OCI-LY7 (cell line): Measurements from ENCODE around the gene BMP4. TPM values are rescaled to one million over a fixed set of nuclear protein-coding genes. Genes with fewer than 3 reads are reported as not detected.

Experiments used
- BruUV-seq: library from RNA; stranded (reverse); fragments of 400-500 nt; replicated peaks from 2 replicates; lab custom pipeline; 2021; lab: Mats Ljungman, UMichigan
- CTCF ChIA-PET: fragments of 300-600 bp; sonication (Branson Sonifier 250); formaldehyde crosslinking; loops from one replicate; lab custom pipeline; 2022; ENCODE audit warnings: antibody characterized with exemption; ENCODE audit not compliant: unreplicated experiment; lab: Charles Lee
- POLR2A ChIA-PET: fragments of 300-600 bp; sonication (Branson Sonifier 250); formaldehyde crosslinking; loops from one replicate; lab custom pipeline; 2022; ENCODE audit warnings: antibody characterized with exemption; lab: Charles Lee
- DNase-seq: peaks from one replicate; pipeline ENCODE4 v3.0.0-alpha.2; 2015; ENCODE audit warnings: low spot score
- H2AFZ ChIP-seq: fragments of 200-600 bp; sonication (generic), shearing (Covaris generic); 2 replicates; pipeline ENCODE4 v1.6.1; 2014; ENCODE audit warnings: mild to moderate bottlenecking, antibody characterized with exemption, low read length, moderate library complexity
- H3K27ac ChIP-seq: fragments of 200-600 bp; sonication (generic); 2 replicates; pipeline ENCODE4 v1.5.1; 2014; ENCODE audit warnings: mixed run types, low read depth, mild to moderate bottlenecking, moderate library complexity, low read length, inconsistent platforms; ENCODE audit not compliant: poor library complexity, severe bottlenecking
- H3K36me3 ChIP-seq: fragments of 200-600 bp; sonication (generic); 2 replicates; pipeline ENCODE4 v1.6.1; 2014; ENCODE audit warnings: mild to moderate bottlenecking, antibody characterized with exemption, low read length, moderate library complexity, mixed read lengths; ENCODE audit not compliant: insufficient read depth
- H3K4me1 ChIP-seq: fragments of 200-600 bp; sonication (generic); 2 replicates; pipeline ENCODE4 v1.5.1; 2014; ENCODE audit warnings: mild to moderate bottlenecking, low read length; ENCODE audit not compliant: insufficient read depth, poor library complexity, severe bottlenecking
- H3K4me2 ChIP-seq: fragments of 200-600 bp; sonication (generic); 2 replicates; pipeline ENCODE4 v1.6.1; 2014; ENCODE audit warnings: mild to moderate bottlenecking, low read length
- H3K4me3 ChIP-seq: fragments of 200-600 bp; sonication (generic); 2 replicates; pipeline ENCODE4 v1.5.1; 2014; ENCODE audit warnings: mild to moderate bottlenecking, low read depth, low read length; ENCODE audit not compliant: poor library complexity, severe bottlenecking
- H3K79me2 ChIP-seq: fragments of 200-600 bp; sonication (generic); 2 replicates; pipeline ENCODE4 v1.6.1; 2016; ENCODE audit warnings: low read depth, mild to moderate bottlenecking, low read length, moderate library complexity, mixed read lengths; ENCODE audit not compliant: insufficient read depth
- H3K9me2 ChIP-seq: fragments of 200-600 bp; sonication (generic); 2 replicates; pipeline ENCODE4 v1.6.1; 2016; ENCODE audit warnings: mild to moderate bottlenecking, low read length, mixed read lengths; ENCODE audit not compliant: insufficient read depth
- H3K9me3 ChIP-seq: fragments of 200-600 bp; sonication (generic); 2 replicates; pipeline ENCODE4 v1.6.1; 2014; ENCODE audit warnings: mild to moderate bottlenecking, mixed run types, low read length, mixed read lengths
- H4K20me1 ChIP-seq: fragments of 200-600 bp; sonication (generic); 2 replicates; pipeline ENCODE4 v1.6.1; 2014; ENCODE audit warnings: mild to moderate bottlenecking, antibody characterized with exemption, low read length, moderate library complexity, mixed read lengths; ENCODE audit not compliant: insufficient read depth
- CTCF ChIP-seq: fragments of 200-600 bp; sonication (generic); conservative IDR thresholded peaks from 2 replicates; pipeline ENCODE4 v1.5.1; 2014; ENCODE audit warnings: mild to moderate bottlenecking, antibody characterized with exemption, low read length, moderate library complexity, mixed read lengths
- EZH2phosphoT487 ChIP-seq: fragments of 200-600 bp; sonication (generic); IDR thresholded peaks from 2 replicates; pipeline ENCODE4 v1.6.1; 2018; ENCODE audit warnings: low read depth, borderline replicate concordance, mild to moderate bottlenecking, mixed run types, antibody characterized with exemption, low read length, moderate library complexity, mixed read lengths
- intact Hi-C: fragments of 100-400 bp; cut with micrococcal nuclease; formaldehyde crosslinking; loops from one replicate; pipeline ENCODE4 v1.10.0; 2022; ENCODE audit not compliant: unreplicated experiment
- total RNA-seq, 2 experiments: library from RNA; depleted of rRNA in 1 of 2; stranded (reverse); fragments of >200 nt in 1 of 2; shearing (Covaris generic) in 1 of 2; gene quantifications; 2 replicates each; pipeline ENCODE4 v1.2.3, GENCODE V29; 2014 to 2022

The BMP4 gene
- total RNA-seq, 2 experiments from 2014 or later = not detected

GRCh38 chr14:53947094-53947445 is 9.6 kb downstream of the BMP4 start:
- H4K20me1 ChIP-seq = no peaks in the 10 kb centered on the region
- ChIA-PET POLR2A (interaction anchor here (0.6 to 0.7 kb wide), 2 partner anchors 21 to 67 kb away, joined by 4 to 5 read pairs; no protein-coding TSS in a partner anchor), CTCF (no interaction called here)
- TF ChIP-seq EZH2phosphoT487 = no peak
- no peak for TF ChIP-seq CTCF
- no peaks in the 10 kb centered on the region for H3K4me1 ChIP-seq
- no peak overlapping the region for H3K4me3 ChIP-seq
- DNase-seq = no peak
- no peak overlapping the region for H2AFZ ChIP-seq
- no peaks in the 10 kb centered on the region for H3K9me2 ChIP-seq
- intact Hi-C loops = no loop called here
- no peaks in the 10 kb centered on the region for H3K79me2 ChIP-seq
- H3K9me3 ChIP-seq = no peaks in the 10 kb centered on the region
- no peak overlapping the region for H3K27ac ChIP-seq
- no TSS peak for BruUV-seq
- H3K4me2 ChIP-seq = no peak overlapping the region
- H3K36me3 ChIP-seq = no peaks in the 10 kb centered on the region

DNA sequence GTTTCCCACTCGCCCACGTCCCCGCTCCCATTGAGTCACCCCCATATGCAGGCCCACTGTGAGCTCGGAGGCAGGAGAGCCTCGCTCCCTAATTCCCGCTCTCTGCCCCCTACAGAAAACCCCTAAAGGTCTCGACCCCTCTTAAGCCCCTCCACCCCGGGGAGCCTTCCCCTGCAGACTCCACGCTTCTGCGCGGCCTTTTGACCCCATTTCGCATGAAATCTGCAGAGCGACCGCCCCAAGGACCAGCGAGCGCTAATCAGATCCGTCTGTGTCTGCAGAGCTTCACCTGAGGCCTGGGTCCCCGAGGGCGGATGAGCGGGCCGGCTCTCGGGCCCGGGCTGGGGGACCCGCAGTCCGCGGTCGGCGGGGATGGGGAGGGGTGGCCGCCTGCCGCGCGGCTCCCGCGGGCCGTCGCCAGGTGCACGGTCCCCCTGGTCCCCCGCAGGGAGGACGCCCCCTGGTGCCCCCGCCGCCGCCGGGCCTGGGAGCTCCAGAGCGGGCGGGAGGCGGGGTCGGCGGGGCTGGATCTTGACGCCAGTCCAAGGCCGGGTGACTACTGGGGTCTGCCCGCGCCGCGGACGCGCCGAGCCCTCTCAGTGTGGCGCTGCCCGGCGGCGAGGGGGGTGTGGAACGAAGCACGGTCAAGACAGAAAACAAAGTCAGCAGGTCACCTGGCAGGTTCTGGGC is 10.1 kb downstream of the BMP4 start:
- DNase-seq = no peak
- Histone ChIP-seq H3K4me2 (no peak overlapping the region), H3K36me3 (no peaks in the 10 kb centered on the region), H3K79me2 (no peaks in the 10 kb centered on the region), H3K4me1 (no peaks in the 10 kb centered on the region), H3K9me2 (no peaks in the 10 kb centered on the region), H3K9me3 (no peaks in the 10 kb centered on the region), H3K27ac (no peak overlapping the region), H4K20me1 (no peaks in the 10 kb centered on the region), H2AFZ (no peak overlapping the region), H3K4me3 (no peak overlapping the region)
- TF ChIP-seq CTCF = no peak
- no peak for TF ChIP-seq EZH2phosphoT487
- no TSS peak for BruUV-seq
- CTCF ChIA-PET = no interaction called here
- POLR2A ChIA-PET = no interaction called here
- intact Hi-C loops = no loop called here

GRCh38 chr14:53946071-53946403 is 10.6 kb downstream of the BMP4 start:
- no peak for TF ChIP-seq EZH2phosphoT487
- Histone ChIP-seq H2AFZ (no peak overlapping the region), H3K4me3 (no peak overlapping the region), H4K20me1 (no peaks in the 10 kb centered on the region), H3K36me3 (no peaks in the 10 kb centered on the region), H3K4me2 (no peak overlapping the region), H3K79me2 (no peaks in the 10 kb centered on the region), H3K4me1 (no peaks in the 10 kb centered on the region), H3K27ac (no peak overlapping the region), H3K9me2 (no peaks in the 10 kb centered on the region), H3K9me3 (no peaks in the 10 kb centered on the region)
- ChIA-PET CTCF (no interaction called here), POLR2A (no interaction called here)
- DNase-seq = no peak
- intact Hi-C loops = no loop called here
- BruUV-seq = no TSS peak
